Fibroblast of pulmonary artery (primary cell): Measurements from ENCODE around the gene ABR.

Source experiments
- DNase-seq: peaks from one replicate; pipeline ENCODE4 v3.0.0-alpha.2; 2010; ENCODE audit warnings: low read depth
- H3K4me3 ChIP-seq: replicated peaks from 2 replicates; pipeline ENCODE4 v1.5.1; 2011; ENCODE audit warnings: low read depth, mild to moderate bottlenecking, control low read depth, low read length, moderate library complexity
- CTCF ChIP-seq: IDR thresholded peaks from 2 replicates; pipeline ENCODE4 v1.5.1; 2011; ENCODE audit warnings: mild to moderate bottlenecking, control low read depth, low read length, inconsistent platforms; ENCODE audit errors: missing control alignments

The ABR gene

GRCh38 chr17:1096215-1096614 lies 83.6 kb downstream of the ABR start:
- no peak for TF ChIP-seq CTCF
- no peak for DNase-seq
- no peak overlapping the region for H3K4me3 ChIP-seq

- H3K4me3 ChIP-seq: no peak overlapping the region
- DNase-seq: no peak
- no peak for TF ChIP-seq CTCF
Measured at GRCh38 chr17:1095853-1096173, 84.0 kb downstream of the ABR start.

GRCh38 chr17:1095090-1095852 lies 84.5 kb downstream of the ABR start:
- DNase-seq: no peak
- TF ChIP-seq CTCF: no peak
- H3K4me3 ChIP-seq: no peak overlapping the region

- no peak for DNase-seq
- TF ChIP-seq CTCF: no peak
- no peak overlapping the region for H3K4me3 ChIP-seq
Measured at GRCh38 chr17:1094591-1094990, 85.2 kb downstream of the ABR start.

GRCh38 chr17:1091900-1092299 lies 87.9 kb downstream of the ABR start:
- H3K4me3 ChIP-seq: no peak overlapping the region
- DNase-seq: no peak
- TF ChIP-seq CTCF: no peak

- no peak for TF ChIP-seq CTCF
- DNase-seq: no peak
- no peak overlapping the region for H3K4me3 ChIP-seq
Measured at GRCh38 chr17:1091190-1091534, 88.6 kb downstream of the ABR start.

- DNase-seq: no peak
- no peak for TF ChIP-seq CTCF
- no peak overlapping the region for H3K4me3 ChIP-seq
Measured at GRCh38 chr17:1090465-1091189, 89.2 kb downstream of the ABR start.
